H1 (cell line): ENCODE measurements around the gene PHF23. TPM values are rescaled to one million over a fixed set of nuclear protein-coding genes. Genes with fewer than 3 reads are reported as not detected.

Experiments
- CTCF ChIA-PET: fragments of 300-600 bp; sonication (Branson Sonifier 250); formaldehyde crosslinking; loops from one replicate; lab custom pipeline; 2021; ENCODE audit not compliant: partially characterized antibody; lab: Charles Lee
- POLR2A ChIA-PET: fragments of 300-600 bp; sonication (Branson Sonifier 250); formaldehyde crosslinking; loops from one replicate; lab custom pipeline; 2021; ENCODE audit warnings: inconsistent platforms; ENCODE audit not compliant: partially characterized antibody; lab: Charles Lee
- DNase-seq, 2 experiments: peaks; one replicate each; pipeline versions ENCODE4 v3.0.0 to v3.0.0-alpha.2; 2010 to 2022; ENCODE audit warnings: low spot score in 2 of 2, low read depth in 1 of 2, mixed read lengths in 1 of 2
- FAIRE-seq: peaks from 2 replicates; lab custom pipeline; 2011; peaks lifted over from hg19 to GRCh38; lab: Jason Lieb, UNC
- H2AFZ ChIP-seq: 2 replicates; pipeline ENCODE4 v1.8.1; 2012; ENCODE audit warnings: low read length, inconsistent platforms
- H2AK5ac ChIP-seq: 2 replicates; pipeline ENCODE4 v1.6.1; 2013; ENCODE audit warnings: low read depth, low read length
- H2BK120ac ChIP-seq: replicated peaks from 2 replicates; pipeline ENCODE3; 2013; ENCODE audit warnings: low read depth, low read length, inconsistent platforms
- H2BK12ac ChIP-seq: 2 replicates; pipeline ENCODE4 v1.6.1; 2013; ENCODE audit warnings: low read depth, low read length
- H2BK15ac ChIP-seq: 2 replicates; pipeline ENCODE4 v1.6.1; 2013; ENCODE audit warnings: low read length
- H2BK20ac ChIP-seq: 2 replicates; pipeline ENCODE4 v1.6.1; 2013; ENCODE audit warnings: low read length
- H2BK5ac ChIP-seq: 2 replicates; pipeline ENCODE4 v1.6.1; 2013; ENCODE audit warnings: low read depth, low read length
- H3K14ac ChIP-seq: 2 replicates; pipeline ENCODE4 v1.6.1; 2013; ENCODE audit warnings: inconsistent platforms; ENCODE audit not compliant: insufficient read length
- H3K18ac ChIP-seq: 2 replicates; pipeline ENCODE4 v1.6.1; 2013; ENCODE audit warnings: low read length; ENCODE audit errors: extremely low read depth
- H3K23ac ChIP-seq: 2 replicates; pipeline ENCODE4 v1.6.1; 2013; ENCODE audit warnings: inconsistent platforms; ENCODE audit not compliant: insufficient read length
- H3K23me2 ChIP-seq: 2 replicates; pipeline ENCODE4 v1.6.1; 2013; ENCODE audit warnings: low read depth, low read length
- H3K27ac ChIP-seq: 2 replicates; pipeline ENCODE4 v1.6.1; 2011; ENCODE audit warnings: low read depth, low read length, inconsistent platforms
- H3K27me3 ChIP-seq, 4 experiments: replicated peaks in 1 of 4; 1 replicate in 1 of 4; 2 replicates in 3 of 4; pipeline versions ENCODE4 v1.6.1 to v1.8.1; 2011 to 2013; ENCODE audit warnings: low read length in 3 of 4, mild to moderate bottlenecking in 3 of 4, inconsistent platforms in 2 of 4, mixed read lengths in 2 of 4, moderate library complexity in 1 of 4; ENCODE audit not compliant: control insufficient read depth in 3 of 4, insufficient read depth in 3 of 4; ENCODE audit errors: extremely low read depth in 1 of 4
- H3K36me3 ChIP-seq, 4 experiments: 2 replicates each; pipeline versions ENCODE4 v1.6.1 to v1.8.1; 2011 to 2013; ENCODE audit warnings: mild to moderate bottlenecking in 4 of 4, low read length in 3 of 4, moderate library complexity in 2 of 4, control low read depth in 1 of 4, inconsistent platforms in 1 of 4; ENCODE audit not compliant: insufficient read depth in 4 of 4, control insufficient read depth in 2 of 4
- H3K4ac ChIP-seq: replicated peaks from 2 replicates; pipeline ENCODE3; 2013; ENCODE audit warnings: low read length, low read depth, mixed read lengths, inconsistent platforms; ENCODE audit not compliant: insufficient read length
- H3K4me1 ChIP-seq, 4 experiments: replicated peaks in 1 of 4; 1 replicate in 1 of 4; 2 replicates in 3 of 4; pipeline versions ENCODE4 v1.6.1 to v1.8.1; 2011 to 2013; ENCODE audit warnings: low read length in 3 of 4, inconsistent platforms in 2 of 4, mixed read lengths in 1 of 4; ENCODE audit not compliant: insufficient read depth in 4 of 4, control insufficient read depth in 3 of 4
- H3K4me2 ChIP-seq, 2 experiments: 2 replicates each; pipeline versions ENCODE4 v1.6.1 to v1.8.1; 2011 to 2013; ENCODE audit warnings: low read depth in 2 of 2, low read length in 2 of 2, control low read depth in 1 of 2, inconsistent platforms in 1 of 2, mild to moderate bottlenecking in 1 of 2; ENCODE audit not compliant: insufficient read depth in 1 of 2
- H3K4me3 ChIP-seq, 4 experiments: fragments of 200-600, 300-600 bp in 1 of 4; sonication (generic), shearing (Covaris generic), sonication (Bioruptor Twin) in 1 of 4; 2 replicates each; pipeline versions ENCODE4 v1.5.1 to v1.8.1; 2011 to 2016; ENCODE audit warnings: low read length in 4 of 4, low read depth in 3 of 4, control low read depth in 2 of 4, inconsistent platforms in 2 of 4, mild to moderate bottlenecking in 2 of 4, mixed read lengths in 1 of 4, moderate library complexity in 1 of 4; ENCODE audit not compliant: insufficient read depth in 2 of 4; ENCODE audit errors: extremely low read depth in 1 of 4
- H3K56ac ChIP-seq: replicated peaks from 2 replicates; pipeline ENCODE3; 2013; ENCODE audit warnings: low read depth, mild to moderate bottlenecking, mixed read lengths, low read length, inconsistent platforms; ENCODE audit not compliant: insufficient read length
- H3K79me1 ChIP-seq: 2 replicates; pipeline ENCODE4 v1.6.1; 2013; ENCODE audit warnings: low read depth, low read length, control low read depth
- H3K79me2 ChIP-seq, 2 experiments: 2 replicates each; pipeline versions ENCODE4 v1.6.1 to v1.8.1; 2012 to 2013; ENCODE audit warnings: low read length in 2 of 2, mild to moderate bottlenecking in 2 of 2, inconsistent platforms in 1 of 2; ENCODE audit not compliant: insufficient read depth in 2 of 2, control insufficient read depth in 1 of 2
- H3K9ac ChIP-seq, 4 experiments: replicated peaks in 1 of 4; 1 replicate in 1 of 4; 2 replicates in 3 of 4; pipeline versions ENCODE4 v1.6.1 to v1.8.1; 2011 to 2013; ENCODE audit warnings: low read depth in 3 of 4, low read length in 3 of 4, control low read depth in 2 of 4, mild to moderate bottlenecking in 2 of 4, moderate library complexity in 2 of 4, inconsistent platforms in 1 of 4; ENCODE audit errors: extremely low read depth in 1 of 4
- H3K9me3 ChIP-seq, 2 experiments: 2 replicates each; pipeline versions ENCODE4 v1.6.1 to v1.8.1; 2012 to 2013; ENCODE audit warnings: mild to moderate bottlenecking in 2 of 2, moderate library complexity in 2 of 2, control low read depth in 1 of 2, inconsistent platforms in 1 of 2, low read depth in 1 of 2, low read length in 1 of 2, mixed read lengths in 1 of 2; ENCODE audit not compliant: insufficient read depth in 2 of 2
- H4K20me1 ChIP-seq, 2 experiments: replicated peaks in 1 of 2; 2 replicates each; pipeline versions ENCODE3 to v1.8.1; 2011 to 2013; ENCODE audit warnings: inconsistent platforms in 2 of 2, low read length in 2 of 2, mild to moderate bottlenecking in 1 of 2; ENCODE audit not compliant: insufficient read depth in 2 of 2, control insufficient read depth in 1 of 2
- H4K5ac ChIP-seq: 2 replicates; pipeline ENCODE4 v1.6.1; 2013; ENCODE audit warnings: low read length, low read depth, mixed read lengths, inconsistent platforms; ENCODE audit not compliant: insufficient read length
- H4K8ac ChIP-seq: 2 replicates; pipeline ENCODE4 v1.8.0; 2013; ENCODE audit warnings: mild to moderate bottlenecking, moderate library complexity, low read length, inconsistent platforms; ENCODE audit not compliant: insufficient read depth; ENCODE audit errors: extremely low read depth
- H4K91ac ChIP-seq: replicated peaks from 2 replicates; pipeline ENCODE3; 2013; ENCODE audit warnings: low read length, mixed read lengths, inconsistent platforms; ENCODE audit not compliant: insufficient read length
- CEBPB ChIP-seq: IDR thresholded peaks from 2 replicates; pipeline ENCODE4 v1.6.1; 2012; ENCODE audit warnings: low read depth, low read length
- GABPA ChIP-seq: IDR thresholded peaks from 2 replicates; pipeline ENCODE4 v1.6.1; 2011; ENCODE audit warnings: mild to moderate bottlenecking, low read length, moderate library complexity, borderline replicate concordance; ENCODE audit not compliant: insufficient read depth
- HDAC6 ChIP-seq: IDR thresholded peaks from one replicate; pipeline ENCODE4 v1.7.1; 2012; ENCODE audit warnings: low read depth, mild to moderate bottlenecking, inconsistent platforms, low read length, moderate library complexity
- RAD21 ChIP-seq, 2 experiments: IDR thresholded peaks in 1 of 2; conservative IDR thresholded peaks in 1 of 2; 2 replicates each; pipeline ENCODE4 v1.6.1; 2011; ENCODE audit warnings: low read depth in 2 of 2, low read length in 2 of 2, improper control_type of control experiment in 1 of 2, inconsistent platforms in 1 of 2, mild to moderate bottlenecking in 1 of 2, moderate library complexity in 1 of 2
- WGBS, 2 experiments: shearing (Covaris generic) in 1 of 2; methylation state at CpG; one replicate each; pipeline versions ENCODE4 v1.1.6 to v1.1.7; 2013 to 2015; ENCODE audit warnings: low lambda C conversion rate in 2 of 2, mixed read lengths in 2 of 2, inconsistent platforms in 1 of 2, low coverage in 1 of 2, missing lambda C conversion rate in 1 of 2; ENCODE audit not compliant: insufficient replicate concordance in 2 of 2, insufficient coverage in 1 of 2, insufficient read length in 1 of 2; ENCODE audit errors: extremely low coverage in 1 of 2, missing lambda C conversion rate in 1 of 2; 5-methylcytosine and 5-hydroxymethylcytosine counted together
- polyA plus RNA-seq, 7 experiments: library from polyadenylated mRNA; depleted of rRNA in 3 of 7; stranded (reverse) in 5 of 7; unstranded in 2 of 7; fragments of >200 nt in 5 of 7; fragments of 200-250 nt in 2 of 7; gene quantifications; 1 replicate in 5 of 7; 2 replicates in 1 of 7; 4 replicates in 1 of 7; pipeline versions ENCODE4 v1.2.1 to v1.2.3, GENCODE V29; 2011 to 2013; ENCODE audit warnings: missing spikeins in 2 of 7, mixed read lengths in 2 of 7
- total RNA-seq: library from RNA; stranded (reverse); fragmentation: NEBNext Ultra II Directional; extraction: Animal tissue kit (Norgen Biotek cat#: 25700); gene quantifications from 2 replicates; pipeline ENCODE4 v1.2.1, GENCODE V29; 2021

Gene PHF23
- total and polyA plus RNA-seq, 2 of the 8 experiments (the other 6 are each of a cell fraction or from before 2014, with no cell fraction given) = 47.5 to 62.8 TPM

DNA sequence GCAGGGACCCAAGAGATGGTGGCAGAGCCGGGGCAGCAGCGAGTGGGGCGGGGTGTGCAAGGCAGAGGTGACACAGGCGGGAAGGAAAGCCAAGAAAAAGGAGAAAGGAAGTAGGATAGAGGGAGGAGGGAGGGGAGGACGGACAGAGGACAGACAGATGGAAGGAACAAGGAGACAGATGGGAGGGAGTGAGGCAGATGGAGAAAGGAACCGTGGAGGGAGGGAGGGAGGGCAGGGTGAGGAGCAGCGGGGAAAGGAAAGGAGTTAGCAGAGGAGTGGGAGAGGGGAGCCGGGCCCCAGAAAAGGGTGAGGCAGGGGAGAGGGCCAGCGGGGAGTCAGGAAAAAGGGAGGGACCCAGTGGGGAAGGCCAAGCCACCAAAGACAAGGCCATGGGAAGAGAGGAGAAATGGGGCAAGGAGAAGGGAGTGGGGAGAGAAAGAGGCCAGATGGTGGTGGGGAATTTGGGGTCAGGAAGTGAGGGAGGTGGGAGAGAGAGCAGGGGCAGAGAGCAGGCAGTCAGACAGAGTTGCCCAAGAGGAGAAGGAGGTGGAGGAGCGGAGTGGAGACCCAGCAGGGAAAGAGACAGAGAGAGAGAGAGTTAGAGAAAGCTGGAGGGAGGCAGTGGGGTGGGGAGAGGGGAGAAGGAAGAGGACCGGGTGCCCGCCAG, 46.9 kb downstream of the PHF23 start:
- Histone ChIP-seq H3K79me2 (no peaks in the 10 kb centered on the region), H3K4me1 (no peaks in the 10 kb centered on the region), H3K4ac (no peak overlapping the region), H2AFZ (no peak overlapping the region), H4K8ac (no peak overlapping the region), H3K14ac (no peak overlapping the region), H3K27me3 (no peaks in the 10 kb centered on the region), H3K9ac (no peak overlapping the region), H2BK12ac (no peak overlapping the region), H3K9me3 (no peaks in the 10 kb centered on the region), H3K56ac (no peak overlapping the region), H2BK5ac (0 out of 2 replicates have a peak overlapping the region, but pooled peaks have one; percentile 24), H2BK15ac (no peak overlapping the region), H4K5ac (no peak overlapping the region), H2AK5ac (no peak overlapping the region), H2BK20ac (no peak overlapping the region), H3K27ac (no peak overlapping the region), H3K23me2 (no peaks in the 10 kb centered on the region), H3K4me3 (no peak overlapping the region), H3K23ac (no peak overlapping the region), H2BK120ac (no peak overlapping the region), H4K20me1 (peaks cover 5 to 12% of the 10 kb centered on the region in 2 experiments), H3K79me1 (no peaks in the 10 kb centered on the region), H3K4me2 (no peak overlapping the region), H4K91ac (no peak overlapping the region), H3K18ac (no peak overlapping the region), H3K36me3 (peaks cover 17 to 40% (median 30%) of the 10 kb centered on the region in 4 experiments; a peak in 7 of 8 replicates)
- WGBS, 2 experiments = 93% methylated on average over 6 of the region's 12 CpGs; no CpG with 5 or more reads in 1 of the 2 experiments
- DNase-seq = no peak
- CTCF ChIA-PET = no interaction called here
- FAIRE-seq = no peak
- POLR2A ChIA-PET = no interaction called here
- TF ChIP-seq CEBPB = no peak
- TF ChIP-seq GABPA = no peak
- no peak for TF ChIP-seq HDAC6
- TF ChIP-seq RAD21 (IDR thresholded peaks at IDR 0.05 in 1 of 2, conservative IDR thresholded peaks at IDR 0.05 in 1 of 2; ENCODE audit: low read depth in 2 of 2, low read length in 2 of 2) = no peak
